ENCODE results near the gene SNAPC4. TPM values are rescaled to one million over a fixed set of nuclear protein-coding genes. Genes with fewer than 3 reads are reported as not detected.

Gene SNAPC4
- total and polyA plus RNA-seq, 2 of the 8 experiments (the other 6 are each of a cell fraction or from before 2014, with no cell fraction given) = 6.9 to 18.1 TPM

GRCh38 chr9:136405481-136405880 lies 5.5 kb upstream of the SNAPC4 start:
- Histone ChIP-seq H3K18ac (ENCODE audit: extremely low read depth, low read length) (no peak overlapping the region), H2BK120ac (replicated peaks; ENCODE audit: low read depth, low read length) (no peak overlapping the region), H3K56ac (replicated peaks; ENCODE audit: insufficient read length, low read depth, low read length) (no peak overlapping the region), H4K5ac (ENCODE audit: insufficient read length, low read depth, low read length) (no peak overlapping the region), H4K8ac (ENCODE audit: extremely low read depth, insufficient read depth, low read length) (no peak overlapping the region), H2BK5ac (ENCODE audit: low read depth, low read length) (no peak overlapping the region), H2AFZ (ENCODE audit: low read length) (no peak overlapping the region), H4K20me1 (replicated peaks in 1 of 2; ENCODE audit: control insufficient read depth in 1 of 2, insufficient read depth in 2 of 2, low read length in 2 of 2) (peaks cover 5 to 7% of the 10 kb centered on the region in 2 experiments), H2BK20ac (ENCODE audit: low read length) (no peak overlapping the region), H3K27ac (ENCODE audit: low read depth, low read length) (no peak overlapping the region), H3K36me3 (ENCODE audit: control insufficient read depth in 2 of 4, insufficient read depth in 4 of 4, low read length in 3 of 4) (peaks cover 14 to 53% (median 36%) of the 10 kb centered on the region in 4 experiments; a peak in 7 of 8 replicates), H3K4me3 (ENCODE audit: extremely low read depth in 1 of 4, insufficient read depth in 2 of 4, low read depth in 3 of 4, low read length in 4 of 4) (no peak overlapping the region), H3K4me1 (replicated peaks in 1 of 4; ENCODE audit: control insufficient read depth in 3 of 4, insufficient read depth in 4 of 4, low read length in 3 of 4) (peaks cover 0 to 3% (median 1%) of the 10 kb centered on the region in 4 experiments; a peak in 1 of 7 replicates), H3K23me2 (ENCODE audit: low read depth, low read length) (peaks cover 4% of the 10 kb centered on the region; the same call in 1 of the 2 replicates), H4K91ac (replicated peaks; ENCODE audit: insufficient read length, low read length) (no peak overlapping the region), H2BK12ac (ENCODE audit: low read depth, low read length) (no peak overlapping the region), H3K4me2 (ENCODE audit: insufficient read depth in 1 of 2, low read depth in 2 of 2, low read length in 2 of 2) (no peak overlapping the region), H3K23ac (ENCODE audit: insufficient read length) (no peak overlapping the region), H2AK5ac (ENCODE audit: low read depth, low read length) (no peak overlapping the region), H3K9ac (replicated peaks in 1 of 4; ENCODE audit: extremely low read depth in 1 of 4, low read depth in 3 of 4, low read length in 3 of 4) (no peak overlapping the region), H3K4ac (replicated peaks; ENCODE audit: insufficient read length, low read depth, low read length) (no peak overlapping the region), H3K27me3 (replicated peaks in 1 of 4; ENCODE audit: control insufficient read depth in 3 of 4, extremely low read depth in 1 of 4, insufficient read depth in 3 of 4, low read length in 3 of 4) (no peaks in the 10 kb centered on the region), H3K79me2 (ENCODE audit: control insufficient read depth in 1 of 2, insufficient read depth in 2 of 2, low read length in 2 of 2) (peaks cover 0 to 18% of the 10 kb centered on the region in 2 experiments; a peak in 2 of 4 replicates), H2BK15ac (ENCODE audit: low read length) (no peak overlapping the region), H3K79me1 (ENCODE audit: low read depth, low read length) (peaks cover 13% of the 10 kb centered on the region), H3K14ac (ENCODE audit: insufficient read length) (no peak overlapping the region), H3K9me3 (ENCODE audit: insufficient read depth in 2 of 2, low read depth in 1 of 2, low read length in 1 of 2) (no peaks in the 10 kb centered on the region)
- WGBS, 2 experiments (ENCODE audit: extremely low coverage in 1 of 2, insufficient coverage in 1 of 2, insufficient read length in 1 of 2, insufficient replicate concordance in 2 of 2, low coverage in 1 of 2, low lambda C conversion rate in 2 of 2, missing lambda C conversion rate in 1 of 2) = 92% methylated on average over 7 of the region's 7 CpGs; no CpG with 5 or more reads in 1 of the 2 experiments
- no peak for FAIRE-seq
- POLR2A ChIA-PET (ENCODE audit: partially characterized antibody) = interaction anchor here (1.1 to 1.6 kb wide), 4 partner anchors 8 to 70 kb away, joined by 3 to 7 read pairs (median 4); no protein-coding TSS in a partner anchor
- DNase-seq (ENCODE audit: low read depth in 1 of 2, low spot score in 2 of 2) = no peak
- CTCF ChIA-PET (ENCODE audit: partially characterized antibody) = interaction anchor here (1.3 kb wide), 2 partner anchors 8 to 288 kb away, joined by 3 read pairs; no protein-coding TSS in a partner anchor
- TF ChIP-seq SRF (IDR thresholded peaks at IDR 0.05; ENCODE audit: low read depth, low read length) (no peak), RFX5 (IDR thresholded peaks at IDR 0.05; ENCODE audit: borderline replicate concordance, low read depth, low read length) (no peak), EP300 (IDR thresholded peaks at IDR 0.05; ENCODE audit: borderline replicate concordance in 1 of 2, low read depth in 2 of 2, low read length in 2 of 2) (no peak), HDAC2 (IDR thresholded peaks at IDR 0.05; ENCODE audit: borderline replicate concordance in 1 of 2, low read depth in 2 of 2, low read length in 2 of 2) (no peak), RBBP5 (IDR thresholded peaks at IDR 0.05; ENCODE audit: borderline replicate concordance, low read depth, low read length) (no peak), PHF8 (conservative IDR thresholded peaks at IDR 0.05; ENCODE audit: low read depth, low read length) (no peak), SIN3A (conservative IDR thresholded peaks at IDR 0.05 in 1 of 2, IDR thresholded peaks at IDR 0.05 in 1 of 2; ENCODE audit: low read depth in 1 of 2, low read length in 2 of 2) (no peak), BCL11A (IDR thresholded peaks at IDR 0.05; ENCODE audit: low read depth in 2 of 2, low read length in 2 of 2) (no peak), SP1 (IDR thresholded peaks at IDR 0.05; ENCODE audit: low read depth, low read length) (no peak)
